WTC11 (cell line): ENCODE results near the gene MAPKAPK5. TPM values are rescaled to one million over a fixed set of nuclear protein-coding genes. Genes with fewer than 3 reads are reported as not detected.

Source experiments
- ATAC-seq: fragments of 200-7000 bp; cut with Tn5 transposase; 2 replicates; pipeline ENCODE4 v1.10.0; 2021; ENCODE audit warnings: mild to moderate bottlenecking, moderate library complexity
- CTCF ChIA-PET: fragments of 300-600 bp; sonication (Branson Sonifier 250); formaldehyde crosslinking; loops from one replicate; lab custom pipeline; 2021; ENCODE audit warnings: antibody characterized with exemption; lab: Charles Lee
- POLR2A ChIA-PET: fragments of 350-600 bp; sonication (Branson Sonifier 250); formaldehyde crosslinking; loops from one replicate; lab custom pipeline; 2021; ENCODE audit warnings: antibody characterized with exemption; lab: Charles Lee
- DNase-seq: peaks from one replicate; pipeline ENCODE4 v3.0.0; 2021; ENCODE audit warnings: low spot score
- H3K27ac Mint-ChIP-seq: 2 replicates; pipeline ENCODE4 v1.8.0; 2021; ENCODE audit warnings: mixed read lengths
- H3K27me3 Mint-ChIP-seq: 2 replicates; pipeline ENCODE4 v1.8.0; 2021; ENCODE audit warnings: low read depth, mild to moderate bottlenecking, moderate library complexity, mixed read lengths
- H3K36me3 Mint-ChIP-seq: 2 replicates; pipeline ENCODE4 v1.8.0; 2021; ENCODE audit warnings: mixed read lengths
- H3K4me1 Mint-ChIP-seq: 2 replicates; pipeline ENCODE4 v1.8.0; 2022; ENCODE audit warnings: mixed read lengths
- H3K4me3 Mint-ChIP-seq: 2 replicates; pipeline ENCODE4 v1.8.0; 2021; ENCODE audit warnings: mild to moderate bottlenecking, moderate library complexity, mixed read lengths
- H3K9me3 Mint-ChIP-seq: 2 replicates; pipeline ENCODE4 v1.8.0; 2021; ENCODE audit warnings: mixed read lengths
- CBFB ChIP-seq: sonication (generic); formaldehyde crosslinking; IDR thresholded peaks from 2 replicates; pipeline ENCODE4 v1.8.1; 2022; ENCODE audit warnings: mild to moderate bottlenecking, low read depth, missing genetic modification reagents
- ELF4 ChIP-seq: sonication (generic); formaldehyde crosslinking; IDR thresholded peaks from 2 replicates; pipeline ENCODE4 v1.8.1; 2022; ENCODE audit warnings: low read depth, mild to moderate bottlenecking, moderate library complexity, missing genetic modification reagents
- EMX1 ChIP-seq: fragments of 250-450 bp; sonication (Bioruptor Pico); IDR thresholded peaks from 2 replicates; pipeline ENCODE4 v1.8.0; 2021; ENCODE audit warnings: mild to moderate bottlenecking
- FOXP1 ChIP-seq: sonication (generic); formaldehyde crosslinking; IDR thresholded peaks from 2 replicates; pipeline ENCODE4 v1.8.0; 2022; ENCODE audit warnings: missing genetic modification reagents, mild to moderate bottlenecking, moderate library complexity, borderline replicate concordance
- FOXP4 ChIP-seq: sonication (generic); formaldehyde crosslinking; IDR thresholded peaks from 2 replicates; pipeline ENCODE4 v1.8.0; 2022; ENCODE audit warnings: mild to moderate bottlenecking, missing genetic modification reagents
- GTF2I ChIP-seq: fragments of 250-450 bp; sonication (Bioruptor Pico); conservative IDR thresholded peaks from 2 replicates; pipeline ENCODE4 v1.4.0; 2021; ENCODE audit warnings: mild to moderate bottlenecking
- HMGA2 ChIP-seq: fragments of 250-450 bp; sonication (Bioruptor Pico); IDR thresholded peaks from 2 replicates; pipeline ENCODE4 v1.4.0; 2021; ENCODE audit warnings: mild to moderate bottlenecking, moderate library complexity
- NFE2L1 ChIP-seq: sonication (generic); formaldehyde crosslinking; IDR thresholded peaks from 2 replicates; pipeline ENCODE4 v1.8.1; 2023; ENCODE audit warnings: missing genetic modification reagents
- NR2C2 ChIP-seq: sonication (generic); formaldehyde crosslinking; IDR thresholded peaks from 2 replicates; pipeline ENCODE4 v1.8.0; 2022; ENCODE audit warnings: mild to moderate bottlenecking, missing genetic modification reagents
- SMAD4 ChIP-seq: sonication (generic); formaldehyde crosslinking; IDR thresholded peaks from 2 replicates; pipeline ENCODE4 v1.8.0; 2022; ENCODE audit warnings: mild to moderate bottlenecking, missing genetic modification reagents
- SOX15 ChIP-seq: fragments of 250-450 bp; sonication (Bioruptor Pico); IDR thresholded peaks from 2 replicates; pipeline ENCODE4 v1.9.0; 2021; ENCODE audit warnings: mild to moderate bottlenecking
- SP1 ChIP-seq: sonication (generic); formaldehyde crosslinking; conservative IDR thresholded peaks from 2 replicates; pipeline ENCODE4 v1.8.1; 2022; ENCODE audit warnings: missing genetic modification reagents
- TCF7 ChIP-seq: sonication (generic); formaldehyde crosslinking; IDR thresholded peaks from 2 replicates; pipeline ENCODE4 v1.8.0; 2022; ENCODE audit warnings: mild to moderate bottlenecking, low read depth, missing genetic modification reagents, moderate library complexity
- TEAD4 ChIP-seq: sonication (generic); formaldehyde crosslinking; IDR thresholded peaks from 2 replicates; pipeline ENCODE4 v1.8.0; 2022; ENCODE audit warnings: mild to moderate bottlenecking, missing genetic modification reagents
- ZNF138 ChIP-seq: sonication (generic); formaldehyde crosslinking; conservative IDR thresholded peaks from 2 replicates; pipeline ENCODE4 v1.8.1; 2022; ENCODE audit warnings: mild to moderate bottlenecking, moderate library complexity, missing genetic modification reagents
- ZNF396 ChIP-seq: fragments of 250-450 bp; sonication (Bioruptor Pico); IDR thresholded peaks from 2 replicates; pipeline ENCODE4 v1.8.0; 2021; ENCODE audit warnings: mild to moderate bottlenecking, moderate library complexity, borderline replicate concordance
- total RNA-seq: library from RNA; stranded (reverse); gene quantifications from 3 replicates; pipeline ENCODE4 v1.2.3, GENCODE V29; 2021
- TF ChIP-seq, protein P1 (sequence below): sonication (generic); formaldehyde crosslinking; IDR thresholded peaks from 2 replicates; pipeline ENCODE4 v1.8.0; 2022; ENCODE audit warnings: mild to moderate bottlenecking, missing genetic modification reagents
- TF ChIP-seq, protein P2 (sequence below): sonication (generic); formaldehyde crosslinking; IDR thresholded peaks from 2 replicates; pipeline ENCODE4 v1.8.0; 2022; ENCODE audit warnings: mild to moderate bottlenecking, missing genetic modification reagents
- TF ChIP-seq, protein P3 (sequence below): sonication (generic); formaldehyde crosslinking; IDR thresholded peaks from 2 replicates; pipeline ENCODE4 v1.8.1; 2023; ENCODE audit warnings: mild to moderate bottlenecking, missing genetic modification reagents, moderate library complexity
- TF ChIP-seq, protein P4 (sequence below): sonication (generic); formaldehyde crosslinking; conservative IDR thresholded peaks from 2 replicates; pipeline ENCODE4 v1.8.1; 2023; ENCODE audit warnings: mild to moderate bottlenecking, low read depth, missing genetic modification reagents, moderate library complexity
- TF ChIP-seq, protein P5 (sequence below): sonication (generic); formaldehyde crosslinking; IDR thresholded peaks from 2 replicates; pipeline ENCODE4 v1.8.1; 2023; ENCODE audit warnings: mild to moderate bottlenecking, missing genetic modification reagents, borderline replicate concordance
- TF ChIP-seq, protein P6 (sequence below): sonication (generic); formaldehyde crosslinking; IDR thresholded peaks from 2 replicates; pipeline ENCODE4 v1.8.0; 2023; ENCODE audit warnings: mild to moderate bottlenecking, missing genetic modification reagents

MAPKAPK5 gene
- total RNA-seq, 1 experiment from 2014 or later, result 81.8 TPM

- peak; percentile 54; the same call in 1 of the 2 replicates for TF ChIP-seq FOXP1
- TF ChIP-seq EMX1, result 0 out of 2 replicates have a peak, but pooled peaks have one; percentile 64
- peak; percentile 37; the same call in 1 of the 2 replicates for TF ChIP-seq HMGA2 (CRISPR knock-in tag)
- TF ChIP-seq, protein P1, sequence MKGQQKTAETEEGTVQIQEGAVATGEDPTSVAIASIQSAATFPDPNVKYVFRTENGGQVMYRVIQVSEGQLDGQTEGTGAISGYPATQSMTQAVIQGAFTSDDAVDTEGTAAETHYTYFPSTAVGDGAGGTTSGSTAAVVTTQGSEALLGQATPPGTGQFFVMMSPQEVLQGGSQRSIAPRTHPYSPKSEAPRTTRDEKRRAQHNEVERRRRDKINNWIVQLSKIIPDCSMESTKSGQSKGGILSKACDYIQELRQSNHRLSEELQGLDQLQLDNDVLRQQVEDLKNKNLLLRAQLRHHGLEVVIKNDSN (CRISPR knock-in tag), result no peak; the same call in 1 of the 2 replicates
- 0 out of 2 replicates have a peak, but pooled peaks have one; percentile 32 for TF ChIP-seq TEAD4 (CRISPR knock-in tag)
- TF ChIP-seq SP1 (CRISPR knock-in tag), result peak; percentile 71; the same call in 1 of the 2 replicates
- TF ChIP-seq SOX15 (CRISPR knock-in tag), result peak; percentile 48; the same call in 1 of the 2 replicates
- peak; percentile 52; the same call in 1 of the 2 replicates for TF ChIP-seq FOXP4 (CRISPR knock-in tag)
- TF ChIP-seq, protein P2, sequence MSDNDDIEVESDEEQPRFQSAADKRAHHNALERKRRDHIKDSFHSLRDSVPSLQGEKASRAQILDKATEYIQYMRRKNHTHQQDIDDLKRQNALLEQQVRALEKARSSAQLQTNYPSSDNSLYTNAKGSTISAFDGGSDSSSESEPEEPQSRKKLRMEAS (CRISPR knock-in tag), result peak; percentile 87
Measured at GRCh38 chr12:111841750-111842555, at the start of gene MAPKAPK5 (continued).

GRCh38 chr12:111792856-111793235, 49.2 kb upstream of the MAPKAPK5 start:
- H3K27ac Mint-ChIP-seq, result no peak overlapping the region
- H3K36me3 Mint-ChIP-seq, result peaks cover 16% of the 10 kb centered on the region
- DNase-seq (no peak), ATAC-seq (no peak)
- H3K4me3 Mint-ChIP-seq, result no peak overlapping the region
- no peaks in the 10 kb centered on the region for H3K4me1 Mint-ChIP-seq
- H3K9me3 Mint-ChIP-seq, result no peaks in the 10 kb centered on the region
- ChIA-PET POLR2A (no interaction called here), CTCF (no interaction called here)
- no peaks in the 10 kb centered on the region for H3K27me3 Mint-ChIP-seq
- TF ChIP-seq, protein P3, sequence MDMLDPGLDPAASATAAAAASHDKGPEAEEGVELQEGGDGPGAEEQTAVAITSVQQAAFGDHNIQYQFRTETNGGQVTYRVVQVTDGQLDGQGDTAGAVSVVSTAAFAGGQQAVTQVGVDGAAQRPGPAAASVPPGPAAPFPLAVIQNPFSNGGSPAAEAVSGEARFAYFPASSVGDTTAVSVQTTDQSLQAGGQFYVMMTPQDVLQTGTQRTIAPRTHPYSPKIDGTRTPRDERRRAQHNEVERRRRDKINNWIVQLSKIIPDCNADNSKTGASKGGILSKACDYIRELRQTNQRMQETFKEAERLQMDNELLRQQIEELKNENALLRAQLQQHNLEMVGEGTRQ (CRISPR knock-in tag), result no peak
- no peak for TF ChIP-seq SP1 (CRISPR knock-in tag)
- TF ChIP-seq CBFB, result no peak
- no peak for TF ChIP-seq GTF2I (CRISPR knock-in tag)
- TF ChIP-seq TCF7 (CRISPR knock-in tag), result no peak
- no peak for TF ChIP-seq ZNF138
- TF ChIP-seq SMAD4 (CRISPR knock-in tag), result no peak
- TF ChIP-seq, protein P4, sequence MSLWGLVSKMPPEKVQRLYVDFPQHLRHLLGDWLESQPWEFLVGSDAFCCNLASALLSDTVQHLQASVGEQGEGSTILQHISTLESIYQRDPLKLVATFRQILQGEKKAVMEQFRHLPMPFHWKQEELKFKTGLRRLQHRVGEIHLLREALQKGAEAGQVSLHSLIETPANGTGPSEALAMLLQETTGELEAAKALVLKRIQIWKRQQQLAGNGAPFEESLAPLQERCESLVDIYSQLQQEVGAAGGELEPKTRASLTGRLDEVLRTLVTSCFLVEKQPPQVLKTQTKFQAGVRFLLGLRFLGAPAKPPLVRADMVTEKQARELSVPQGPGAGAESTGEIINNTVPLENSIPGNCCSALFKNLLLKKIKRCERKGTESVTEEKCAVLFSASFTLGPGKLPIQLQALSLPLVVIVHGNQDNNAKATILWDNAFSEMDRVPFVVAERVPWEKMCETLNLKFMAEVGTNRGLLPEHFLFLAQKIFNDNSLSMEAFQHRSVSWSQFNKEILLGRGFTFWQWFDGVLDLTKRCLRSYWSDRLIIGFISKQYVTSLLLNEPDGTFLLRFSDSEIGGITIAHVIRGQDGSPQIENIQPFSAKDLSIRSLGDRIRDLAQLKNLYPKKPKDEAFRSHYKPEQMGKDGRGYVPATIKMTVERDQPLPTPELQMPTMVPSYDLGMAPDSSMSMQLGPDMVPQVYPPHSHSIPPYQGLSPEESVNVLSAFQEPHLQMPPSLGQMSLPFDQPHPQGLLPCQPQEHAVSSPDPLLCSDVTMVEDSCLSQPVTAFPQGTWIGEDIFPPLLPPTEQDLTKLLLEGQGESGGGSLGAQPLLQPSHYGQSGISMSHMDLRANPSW (CRISPR knock-in tag), result no peak
- no peak for TF ChIP-seq NR2C2 (CRISPR knock-in tag)
- no peak for TF ChIP-seq FOXP1
- TF ChIP-seq NFE2L1 (CRISPR knock-in tag), result no peak
- no peak for TF ChIP-seq ELF4 (CRISPR knock-in tag)
- TF ChIP-seq, protein P5, sequence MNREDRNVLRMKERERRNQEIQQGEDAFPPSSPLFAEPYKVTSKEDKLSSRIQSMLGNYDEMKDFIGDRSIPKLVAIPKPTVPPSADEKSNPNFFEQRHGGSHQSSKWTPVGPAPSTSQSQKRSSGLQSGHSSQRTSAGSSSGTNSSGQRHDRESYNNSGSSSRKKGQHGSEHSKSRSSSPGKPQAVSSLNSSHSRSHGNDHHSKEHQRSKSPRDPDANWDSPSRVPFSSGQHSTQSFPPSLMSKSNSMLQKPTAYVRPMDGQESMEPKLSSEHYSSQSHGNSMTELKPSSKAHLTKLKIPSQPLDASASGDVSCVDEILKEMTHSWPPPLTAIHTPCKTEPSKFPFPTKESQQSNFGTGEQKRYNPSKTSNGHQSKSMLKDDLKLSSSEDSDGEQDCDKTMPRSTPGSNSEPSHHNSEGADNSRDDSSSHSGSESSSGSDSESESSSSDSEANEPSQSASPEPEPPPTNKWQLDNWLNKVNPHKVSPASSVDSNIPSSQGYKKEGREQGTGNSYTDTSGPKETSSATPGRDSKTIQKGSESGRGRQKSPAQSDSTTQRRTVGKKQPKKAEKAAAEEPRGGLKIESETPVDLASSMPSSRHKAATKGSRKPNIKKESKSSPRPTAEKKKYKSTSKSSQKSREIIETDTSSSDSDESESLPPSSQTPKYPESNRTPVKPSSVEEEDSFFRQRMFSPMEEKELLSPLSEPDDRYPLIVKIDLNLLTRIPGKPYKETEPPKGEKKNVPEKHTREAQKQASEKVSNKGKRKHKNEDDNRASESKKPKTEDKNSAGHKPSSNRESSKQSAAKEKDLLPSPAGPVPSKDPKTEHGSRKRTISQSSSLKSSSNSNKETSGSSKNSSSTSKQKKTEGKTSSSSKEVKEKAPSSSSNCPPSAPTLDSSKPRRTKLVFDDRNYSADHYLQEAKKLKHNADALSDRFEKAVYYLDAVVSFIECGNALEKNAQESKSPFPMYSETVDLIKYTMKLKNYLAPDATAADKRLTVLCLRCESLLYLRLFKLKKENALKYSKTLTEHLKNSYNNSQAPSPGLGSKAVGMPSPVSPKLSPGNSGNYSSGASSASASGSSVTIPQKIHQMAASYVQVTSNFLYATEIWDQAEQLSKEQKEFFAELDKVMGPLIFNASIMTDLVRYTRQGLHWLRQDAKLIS (CRISPR knock-in tag), result no peak
- no peak for TF ChIP-seq ZNF396
- TF ChIP-seq, protein P6, sequence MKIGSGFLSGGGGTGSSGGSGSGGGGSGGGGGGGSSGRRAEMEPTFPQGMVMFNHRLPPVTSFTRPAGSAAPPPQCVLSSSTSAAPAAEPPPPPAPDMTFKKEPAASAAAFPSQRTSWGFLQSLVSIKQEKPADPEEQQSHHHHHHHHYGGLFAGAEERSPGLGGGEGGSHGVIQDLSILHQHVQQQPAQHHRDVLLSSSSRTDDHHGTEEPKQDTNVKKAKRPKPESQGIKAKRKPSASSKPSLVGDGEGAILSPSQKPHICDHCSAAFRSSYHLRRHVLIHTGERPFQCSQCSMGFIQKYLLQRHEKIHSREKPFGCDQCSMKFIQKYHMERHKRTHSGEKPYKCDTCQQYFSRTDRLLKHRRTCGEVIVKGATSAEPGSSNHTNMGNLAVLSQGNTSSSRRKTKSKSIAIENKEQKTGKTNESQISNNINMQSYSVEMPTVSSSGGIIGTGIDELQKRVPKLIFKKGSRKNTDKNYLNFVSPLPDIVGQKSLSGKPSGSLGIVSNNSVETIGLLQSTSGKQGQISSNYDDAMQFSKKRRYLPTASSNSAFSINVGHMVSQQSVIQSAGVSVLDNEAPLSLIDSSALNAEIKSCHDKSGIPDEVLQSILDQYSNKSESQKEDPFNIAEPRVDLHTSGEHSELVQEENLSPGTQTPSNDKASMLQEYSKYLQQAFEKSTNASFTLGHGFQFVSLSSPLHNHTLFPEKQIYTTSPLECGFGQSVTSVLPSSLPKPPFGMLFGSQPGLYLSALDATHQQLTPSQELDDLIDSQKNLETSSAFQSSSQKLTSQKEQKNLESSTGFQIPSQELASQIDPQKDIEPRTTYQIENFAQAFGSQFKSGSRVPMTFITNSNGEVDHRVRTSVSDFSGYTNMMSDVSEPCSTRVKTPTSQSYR (CRISPR knock-in tag), result no peak
